ENCODE measurements around the gene CLDN11. TPM values are rescaled to one million over a fixed set of nuclear protein-coding genes. Genes with fewer than 3 reads are reported as not detected.

The CLDN11 gene
- total RNA-seq, 1 experiment from 2014 or later, result 12.1 TPM

DNA sequence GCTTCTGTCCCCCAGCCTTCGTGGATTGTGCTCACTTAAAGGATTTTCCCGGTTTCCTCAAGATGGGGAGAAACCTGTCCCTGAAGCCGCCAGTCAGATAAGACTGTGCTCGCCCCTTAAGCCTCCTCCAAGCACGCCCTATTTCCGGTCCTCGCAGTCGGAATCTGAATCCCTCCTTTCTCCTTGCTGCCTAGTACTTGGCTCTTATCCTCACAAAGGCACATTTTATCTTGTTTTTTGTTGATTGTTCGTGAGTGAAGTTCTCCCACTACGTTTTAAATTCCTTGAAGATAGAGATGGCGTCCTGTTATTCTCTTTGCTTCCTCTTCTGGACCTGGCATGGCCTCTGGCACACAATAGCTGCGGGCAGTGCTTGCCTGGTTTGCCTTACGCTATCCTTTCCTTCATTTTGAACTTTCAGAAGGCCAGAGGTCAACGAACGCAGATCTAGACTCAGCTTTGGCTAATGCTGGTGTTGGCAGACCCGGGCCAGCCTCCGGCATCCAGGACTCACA, 1.7 kb downstream of the CLDN11 start:
- ChIA-PET POLR2A (no interaction called here), CTCF (interaction anchor here (0.9 to 2.1 kb wide), 5 partner anchors 75 to 391 kb away, joined by 3 to 11 read pairs (median 4); no protein-coding TSS in a partner anchor)
- no peak for DNase-seq (ENCODE audit: low spot score)
- H3K9me3 Mint-ChIP-seq, result no peaks in the 10 kb centered on the region
- H3K27me3 Mint-ChIP-seq (ENCODE audit: low read depth), result peaks cover 52% of the 10 kb centered on the region
- H3K36me3 Mint-ChIP-seq, result peaks cover 7% of the 10 kb centered on the region
- H3K27ac Mint-ChIP-seq, result no peak overlapping the region
- peak; percentile 27 for ATAC-seq
- H3K4me3 Mint-ChIP-seq, result peak overlapping the region; percentile 65
- H3K4me1 Mint-ChIP-seq, result peaks cover 21% of the 10 kb centered on the region
- no peak for TF ChIP-seq ZNF396 (CRISPR knock-in tag; IDR thresholded peaks at IDR 0.05; ENCODE audit: borderline replicate concordance)
- TF ChIP-seq, protein P1, sequence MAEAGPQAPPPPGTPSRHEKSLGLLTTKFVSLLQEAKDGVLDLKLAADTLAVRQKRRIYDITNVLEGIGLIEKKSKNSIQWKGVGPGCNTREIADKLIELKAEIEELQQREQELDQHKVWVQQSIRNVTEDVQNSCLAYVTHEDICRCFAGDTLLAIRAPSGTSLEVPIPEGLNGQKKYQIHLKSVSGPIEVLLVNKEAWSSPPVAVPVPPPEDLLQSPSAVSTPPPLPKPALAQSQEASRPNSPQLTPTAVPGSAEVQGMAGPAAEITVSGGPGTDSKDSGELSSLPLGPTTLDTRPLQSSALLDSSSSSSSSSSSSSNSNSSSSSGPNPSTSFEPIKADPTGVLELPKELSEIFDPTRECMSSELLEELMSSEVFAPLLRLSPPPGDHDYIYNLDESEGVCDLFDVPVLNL (CRISPR knock-in tag; IDR thresholded peaks at IDR 0.05; ENCODE audit: borderline replicate concordance, low read depth), result no peak
- 0 out of 2 replicates have a peak, but pooled peaks have one; percentile 5 for TF ChIP-seq SP1 (CRISPR knock-in tag; conservative IDR thresholded peaks at IDR 0.05)
- peak; percentile 41; the same call in 1 of the 2 replicates for TF ChIP-seq NFE2L1 (CRISPR knock-in tag; IDR thresholded peaks at IDR 0.05)

DNA sequence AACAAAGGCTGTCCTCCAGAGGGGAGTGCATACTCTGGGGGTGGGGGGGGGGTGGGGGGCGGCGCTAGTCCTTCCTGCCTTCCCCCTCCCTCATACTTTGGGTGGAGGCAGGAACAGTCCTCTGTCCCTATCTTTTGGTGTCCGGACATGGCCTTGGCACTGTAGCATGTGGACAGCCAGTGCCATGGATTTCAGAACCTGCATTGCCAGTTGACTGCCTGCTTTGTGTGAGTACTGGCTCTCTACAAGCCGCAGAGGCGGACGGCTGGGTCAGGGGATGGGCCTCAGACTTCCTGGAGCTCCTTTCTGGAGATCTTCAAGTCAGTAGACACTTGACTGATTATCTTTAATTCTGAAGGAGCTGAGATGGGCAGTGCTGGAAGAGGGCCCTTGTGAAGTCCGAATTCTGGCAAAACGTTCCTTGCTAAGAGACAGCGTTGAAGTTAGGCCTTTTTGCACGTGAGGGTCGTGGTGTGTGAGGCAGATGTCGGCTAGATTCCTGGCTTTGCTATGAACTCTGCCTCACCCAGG, 2.5 kb downstream of the CLDN11 start:
- POLR2A ChIA-PET, result interaction anchor here (0.5 kb wide), 1 partner anchor 590 kb away, joined by 6 read pairs; no protein-coding TSS in a partner anchor
- Mint-ChIP-seq H3K4me1 (peaks cover 29% of the 10 kb centered on the region), H3K36me3 (peaks cover 9% of the 10 kb centered on the region), H3K4me3 (no peak overlapping the region), H3K9me3 (no peaks in the 10 kb centered on the region), H3K27me3 (ENCODE audit: low read depth) (peaks cover 51% of the 10 kb centered on the region), H3K27ac (no peak overlapping the region)
- TF ChIP-seq RORB (CRISPR knock-in tag; IDR thresholded peaks at IDR 0.05) (no peak), ESRRA (CRISPR knock-in tag; IDR thresholded peaks at IDR 0.05; ENCODE audit: borderline replicate concordance) (no peak), HMGA2 (CRISPR knock-in tag; IDR thresholded peaks at IDR 0.05) (no peak), GRHL2 (CRISPR knock-in tag; IDR thresholded peaks at IDR 0.05; ENCODE audit: insufficient replicate concordance, severe bottlenecking) (no peak), ZNF317 (CRISPR knock-in tag; IDR thresholded peaks at IDR 0.05; ENCODE audit: borderline replicate concordance, low read depth) (no peak), ETV6 (CRISPR knock-in tag; IDR thresholded peaks at IDR 0.05) (no peak), GTF2I (CRISPR knock-in tag; conservative IDR thresholded peaks at IDR 0.05) (no peak), NFATC4 (CRISPR knock-in tag; IDR thresholded peaks at IDR 0.05) (no peak), IRF2 (CRISPR knock-in tag; IDR thresholded peaks at IDR 0.05; ENCODE audit: borderline replicate concordance, low read depth) (no peak), ATF1 (CRISPR knock-in tag; IDR thresholded peaks at IDR 0.05) (no peak), HMGXB4 (CRISPR knock-in tag; IDR thresholded peaks at IDR 0.05) (no peak), E2F1 (CRISPR knock-in tag; IDR thresholded peaks at IDR 0.05) (no peak)
- TF ChIP-seq, protein P2, sequence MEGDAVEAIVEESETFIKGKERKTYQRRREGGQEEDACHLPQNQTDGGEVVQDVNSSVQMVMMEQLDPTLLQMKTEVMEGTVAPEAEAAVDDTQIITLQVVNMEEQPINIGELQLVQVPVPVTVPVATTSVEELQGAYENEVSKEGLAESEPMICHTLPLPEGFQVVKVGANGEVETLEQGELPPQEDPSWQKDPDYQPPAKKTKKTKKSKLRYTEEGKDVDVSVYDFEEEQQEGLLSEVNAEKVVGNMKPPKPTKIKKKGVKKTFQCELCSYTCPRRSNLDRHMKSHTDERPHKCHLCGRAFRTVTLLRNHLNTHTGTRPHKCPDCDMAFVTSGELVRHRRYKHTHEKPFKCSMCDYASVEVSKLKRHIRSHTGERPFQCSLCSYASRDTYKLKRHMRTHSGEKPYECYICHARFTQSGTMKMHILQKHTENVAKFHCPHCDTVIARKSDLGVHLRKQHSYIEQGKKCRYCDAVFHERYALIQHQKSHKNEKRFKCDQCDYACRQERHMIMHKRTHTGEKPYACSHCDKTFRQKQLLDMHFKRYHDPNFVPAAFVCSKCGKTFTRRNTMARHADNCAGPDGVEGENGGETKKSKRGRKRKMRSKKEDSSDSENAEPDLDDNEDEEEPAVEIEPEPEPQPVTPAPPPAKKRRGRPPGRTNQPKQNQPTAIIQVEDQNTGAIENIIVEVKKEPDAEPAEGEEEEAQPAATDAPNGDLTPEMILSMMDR (IDR thresholded peaks at IDR 0.05), result no peak
- TF ChIP-seq, protein P3, sequence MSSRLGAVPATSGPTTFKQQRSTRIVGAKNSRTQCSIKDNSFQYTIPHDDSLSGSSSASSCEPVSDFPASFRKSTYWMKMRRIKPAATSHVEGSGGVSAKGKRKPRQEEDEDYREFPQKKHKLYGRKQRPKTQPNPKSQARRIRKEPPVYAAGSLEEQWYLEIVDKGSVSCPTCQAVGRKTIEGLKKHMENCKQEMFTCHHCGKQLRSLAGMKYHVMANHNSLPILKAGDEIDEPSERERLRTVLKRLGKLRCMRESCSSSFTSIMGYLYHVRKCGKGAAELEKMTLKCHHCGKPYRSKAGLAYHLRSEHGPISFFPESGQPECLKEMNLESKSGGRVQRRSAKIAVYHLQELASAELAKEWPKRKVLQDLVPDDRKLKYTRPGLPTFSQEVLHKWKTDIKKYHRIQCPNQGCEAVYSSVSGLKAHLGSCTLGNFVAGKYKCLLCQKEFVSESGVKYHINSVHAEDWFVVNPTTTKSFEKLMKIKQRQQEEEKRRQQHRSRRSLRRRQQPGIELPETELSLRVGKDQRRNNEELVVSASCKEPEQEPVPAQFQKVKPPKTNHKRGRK (CRISPR knock-in tag; IDR thresholded peaks at IDR 0.05; ENCODE audit: borderline replicate concordance), result no peak
- ATAC-seq (no peak), DNase-seq (ENCODE audit: low spot score) (no peak)
- CTCF ChIA-PET, result interaction anchor here (0.9 to 1.5 kb wide), 2 partner anchors 74 to 390 kb away, joined by 4 to 6 read pairs; no protein-coding TSS in a partner anchor

Measured in WTC11 (cell line).